ENCODE data around the gene CUTA. TPM values are rescaled to one million over a fixed set of nuclear protein-coding genes. Genes with fewer than 3 reads are reported as not detected.
A peak's percentile ranks its signal among the peaks of the same experiment; 100 is the strongest.

CUTA gene
- total RNA-seq, 6 experiments from 2014 or later, result 464 to 546 (median 536) TPM

DNA sequence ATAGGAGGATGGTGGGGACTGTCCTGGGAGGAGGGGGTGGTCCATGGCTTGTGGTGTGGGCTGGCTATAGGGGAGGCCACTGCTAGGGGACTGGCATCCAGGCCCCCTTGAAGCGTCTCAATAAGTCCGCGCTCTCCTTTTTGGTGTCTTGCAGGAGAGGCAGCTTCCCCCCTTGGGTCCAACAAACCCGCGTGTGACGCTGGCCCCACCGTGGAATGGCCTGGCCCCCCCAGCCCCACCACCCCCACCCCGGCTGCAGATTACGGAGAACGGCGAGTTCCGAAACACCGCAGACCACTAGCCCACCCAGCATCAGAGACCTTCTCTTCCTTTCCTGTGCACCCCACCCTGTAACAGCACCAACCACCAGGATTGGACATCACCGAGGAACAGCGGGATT, 33.7 kb upstream of the CUTA start:
- Mint-ChIP-seq H3K9me3 (no peaks in the 10 kb centered on the region), H3K36me3 (ENCODE audit: low read depth) (peaks cover 19% of the 10 kb centered on the region), H3K4me3 (no peak overlapping the region), H3K27ac (no peak overlapping the region), H3K4me1 (ENCODE audit: low read depth) (peaks cover 20% of the 10 kb centered on the region), H3K27me3 (ENCODE audit: insufficient read depth) (peaks cover 11% of the 10 kb centered on the region)
- TF ChIP-seq, protein P1, sequence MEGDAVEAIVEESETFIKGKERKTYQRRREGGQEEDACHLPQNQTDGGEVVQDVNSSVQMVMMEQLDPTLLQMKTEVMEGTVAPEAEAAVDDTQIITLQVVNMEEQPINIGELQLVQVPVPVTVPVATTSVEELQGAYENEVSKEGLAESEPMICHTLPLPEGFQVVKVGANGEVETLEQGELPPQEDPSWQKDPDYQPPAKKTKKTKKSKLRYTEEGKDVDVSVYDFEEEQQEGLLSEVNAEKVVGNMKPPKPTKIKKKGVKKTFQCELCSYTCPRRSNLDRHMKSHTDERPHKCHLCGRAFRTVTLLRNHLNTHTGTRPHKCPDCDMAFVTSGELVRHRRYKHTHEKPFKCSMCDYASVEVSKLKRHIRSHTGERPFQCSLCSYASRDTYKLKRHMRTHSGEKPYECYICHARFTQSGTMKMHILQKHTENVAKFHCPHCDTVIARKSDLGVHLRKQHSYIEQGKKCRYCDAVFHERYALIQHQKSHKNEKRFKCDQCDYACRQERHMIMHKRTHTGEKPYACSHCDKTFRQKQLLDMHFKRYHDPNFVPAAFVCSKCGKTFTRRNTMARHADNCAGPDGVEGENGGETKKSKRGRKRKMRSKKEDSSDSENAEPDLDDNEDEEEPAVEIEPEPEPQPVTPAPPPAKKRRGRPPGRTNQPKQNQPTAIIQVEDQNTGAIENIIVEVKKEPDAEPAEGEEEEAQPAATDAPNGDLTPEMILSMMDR (IDR thresholded peaks at IDR 0.05), result no peak
- DNase-seq, result no peak

- no peak overlapping the region for H3K27ac Mint-ChIP-seq
- DNase-seq, result no peak
- TF ChIP-seq, protein P1 (IDR thresholded peaks at IDR 0.05), result no peak
- peaks cover 23% of the 10 kb centered on the region for H3K36me3 Mint-ChIP-seq (ENCODE audit: low read depth)
- H3K4me3 Mint-ChIP-seq, result no peak overlapping the region
- H3K9me3 Mint-ChIP-seq, result no peaks in the 10 kb centered on the region
- H3K4me1 Mint-ChIP-seq (ENCODE audit: low read depth), result peaks cover 18% of the 10 kb centered on the region
- H3K27me3 Mint-ChIP-seq (ENCODE audit: insufficient read depth), result peaks cover 11% of the 10 kb centered on the region
These were observed 32.5 kb upstream of the CUTA start for GRCh38 chr6:33450434-33450833.

DNA sequence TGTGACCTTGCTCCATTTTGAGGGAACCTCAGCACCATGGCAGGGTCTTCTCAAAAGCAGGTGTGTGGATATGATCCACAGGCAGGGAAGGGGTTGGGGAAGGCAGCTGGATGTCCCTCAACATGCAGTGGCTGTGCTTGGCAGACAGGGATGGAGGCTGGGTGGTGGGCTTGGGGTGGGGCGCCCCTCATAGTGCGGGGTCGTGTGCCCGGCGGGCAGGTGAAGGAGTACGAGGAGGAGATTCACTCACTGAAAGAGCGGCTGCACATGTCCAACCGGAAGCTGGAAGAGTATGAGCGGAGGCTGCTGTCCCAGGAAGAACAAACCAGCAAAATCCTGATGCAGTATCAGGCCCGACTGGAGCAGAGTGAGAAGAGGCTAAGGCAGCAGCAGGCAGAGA, 28.4 kb upstream of the CUTA start:
- peaks cover 23% of the 10 kb centered on the region for H3K36me3 Mint-ChIP-seq (ENCODE audit: low read depth)
- no peaks in the 10 kb centered on the region for H3K4me1 Mint-ChIP-seq (ENCODE audit: low read depth)
- H3K9me3 Mint-ChIP-seq, result no peaks in the 10 kb centered on the region
- DNase-seq, result no peak
- H3K27ac Mint-ChIP-seq, result peak overlapping the region; percentile 31; the same call in 1 of the 2 replicates
- TF ChIP-seq, protein P1 (IDR thresholded peaks at IDR 0.05), result no peak
- no peaks in the 10 kb centered on the region for H3K27me3 Mint-ChIP-seq (ENCODE audit: insufficient read depth)
- H3K4me3 Mint-ChIP-seq, result no peak overlapping the region

GRCh38 chr6:33445119-33445603, 27.3 kb upstream of the CUTA start:
- Mint-ChIP-seq H3K36me3 (ENCODE audit: low read depth) (peaks cover 27% of the 10 kb centered on the region), H3K9me3 (no peaks in the 10 kb centered on the region), H3K27ac (peak overlapping the region; percentile 36; the same call in 1 of the 2 replicates), H3K4me1 (ENCODE audit: low read depth) (no peaks in the 10 kb centered on the region), H3K4me3 (no peak overlapping the region), H3K27me3 (ENCODE audit: insufficient read depth) (no peaks in the 10 kb centered on the region)
- no peak for DNase-seq
- TF ChIP-seq, protein P1 (IDR thresholded peaks at IDR 0.05), result no peak

- Mint-ChIP-seq H3K36me3 (ENCODE audit: low read depth) (peaks cover 28% of the 10 kb centered on the region), H3K4me1 (ENCODE audit: low read depth) (peaks cover 12% of the 10 kb centered on the region), H3K27ac (no peak overlapping the region), H3K27me3 (ENCODE audit: insufficient read depth) (no peaks in the 10 kb centered on the region; the same call in 1 of the 2 replicates), H3K4me3 (no peak overlapping the region), H3K9me3 (no peaks in the 10 kb centered on the region)
- TF ChIP-seq, protein P1 (IDR thresholded peaks at IDR 0.05), result no peak
- DNase-seq, result no peak
These were observed 26.0 kb upstream of the CUTA start for GRCh38 chr6:33443619-33444504.
